Ectodermal cell (in vitro differentiated cells): ENCODE results near the gene SEPTIN11.
A peak's percentile ranks its signal among the peaks of the same experiment; 100 is the strongest.
"Not testable (repeated sequence)": the region's sequence is repeated elsewhere in the genome, so short reads cannot be mapped to it uniquely, and the experiment has no call there.

Experiments
- H3K27ac ChIP-seq: 2 replicates; pipeline ENCODE4 v1.7.0; 2013; ENCODE audit warnings: mild to moderate bottlenecking, low read depth, low read length; ENCODE audit not compliant: insufficient read depth, poor library complexity, severe bottlenecking
- H3K27me3 ChIP-seq: 2 replicates; pipeline ENCODE4 v1.7.0; 2013; ENCODE audit warnings: mild to moderate bottlenecking, low read length; ENCODE audit not compliant: insufficient read depth, control insufficient read depth, poor library complexity, severe bottlenecking
- H3K36me3 ChIP-seq: one replicate; pipeline ENCODE4 v1.7.0; 2013; ENCODE audit warnings: low read length; ENCODE audit not compliant: control insufficient read depth, insufficient read depth
- H3K4me1 ChIP-seq: one replicate; pipeline ENCODE4 v1.7.0; 2013; ENCODE audit warnings: low read length; ENCODE audit not compliant: control insufficient read depth, insufficient read depth
- H3K4me3 ChIP-seq: 2 replicates; pipeline ENCODE4 v1.7.0; 2013; ENCODE audit warnings: low read depth, low read length, control low read depth; ENCODE audit not compliant: insufficient read depth
- H3K9me3 ChIP-seq: 2 replicates; pipeline ENCODE4 v1.7.0; 2013; ENCODE audit warnings: mild to moderate bottlenecking, low read length, moderate library complexity; ENCODE audit not compliant: control insufficient read depth
- WGBS, 2 experiments: methylation state at CpG; one replicate each; pipeline ENCODE4 v1.1.7; 2013; ENCODE audit warnings: missing lambda C conversion rate in 2 of 2; 5-methylcytosine and 5-hydroxymethylcytosine counted together

SEPTIN11 gene

GRCh38 chr4:76963131-76963750, 13.7 kb downstream of the SEPTIN11 start:
- Histone ChIP-seq H3K27me3 (no peaks in the 10 kb centered on the region), H3K27ac (no peak overlapping the region), H3K4me1 (no peaks in the 10 kb centered on the region), H3K4me3 (no peak overlapping the region), H3K36me3 (no peaks in the 10 kb centered on the region), H3K9me3 (no peaks in the 10 kb centered on the region)
- 95 to 100% methylated on average over 4 of the region's 4 CpGs for WGBS, 2 experiments

GRCh38 chr4:76963927-76964326, 14.4 kb downstream of the SEPTIN11 start:
- not testable (repeated sequence) for H3K4me1 ChIP-seq, H3K27me3 ChIP-seq, H3K4me3 ChIP-seq, H3K36me3 ChIP-seq, H3K9me3 ChIP-seq, H3K27ac ChIP-seq
- 100% methylated on average over 1 of the region's 1 CpG for WGBS, 2 experiments

DNA sequence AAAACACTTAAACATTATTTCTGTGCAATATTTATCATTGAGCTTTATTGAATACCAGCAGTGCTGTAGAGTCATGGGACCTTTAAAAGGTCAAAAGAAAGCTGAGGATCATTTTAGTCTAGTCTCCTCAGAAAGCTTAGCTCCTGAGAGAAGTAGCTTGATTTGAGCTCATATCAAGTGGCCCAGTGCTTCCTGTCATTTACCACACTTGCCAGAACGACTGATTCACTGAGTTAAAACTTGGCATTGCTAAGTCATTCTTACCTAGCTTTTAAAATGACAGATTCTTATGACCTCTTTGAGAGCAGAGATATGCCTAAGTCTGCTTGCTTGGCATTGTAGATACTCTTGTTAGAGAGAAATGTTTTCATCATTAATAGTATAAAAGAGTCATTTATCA, 15.2 kb downstream of the SEPTIN11 start:
- Histone ChIP-seq H3K27me3 (no peaks in the 10 kb centered on the region), H3K4me3 (no peak overlapping the region), H3K9me3 (no peaks in the 10 kb centered on the region), H3K36me3 (no peaks in the 10 kb centered on the region), H3K4me1 (peaks cover 9% of the 10 kb centered on the region), H3K27ac (no peak overlapping the region)
- WGBS, 2 experiments: 97 to 100% methylated on average over 1 of the region's 1 CpG

- H3K27me3 ChIP-seq: no peaks in the 10 kb centered on the region
- H3K4me3 ChIP-seq: no peak overlapping the region
- no peaks in the 10 kb centered on the region for H3K9me3 ChIP-seq
- no peak overlapping the region for H3K27ac ChIP-seq
- no peaks in the 10 kb centered on the region for H3K36me3 ChIP-seq
- H3K4me1 ChIP-seq: peaks cover 18% of the 10 kb centered on the region
- WGBS, 2 experiments: 87 to 94% methylated on average over 2 of the region's 2 CpGs
Observed at GRCh38 chr4:76965866-76966579, 16.5 kb downstream of the SEPTIN11 start.

DNA sequence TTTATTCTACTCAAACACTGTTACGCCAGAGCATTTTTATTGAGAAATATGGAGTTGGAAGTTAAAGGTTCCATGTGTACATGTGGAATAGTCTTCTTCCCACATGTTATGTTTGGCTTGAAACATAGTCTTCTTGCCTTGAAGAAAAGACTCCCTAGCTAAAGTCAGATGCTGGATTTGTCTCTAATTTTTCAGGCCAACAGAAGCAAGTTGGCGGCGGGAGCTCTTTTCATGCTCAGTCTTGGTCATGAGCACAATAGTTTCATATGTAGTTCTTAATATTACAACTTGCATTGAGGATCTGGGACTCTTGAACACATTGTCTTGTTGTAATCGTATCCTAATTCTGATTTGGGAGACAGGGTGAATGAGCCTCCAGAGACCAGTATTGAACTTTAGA, 19.4 kb downstream of the SEPTIN11 start:
- H3K27ac ChIP-seq: no peak overlapping the region
- 91 to 96% methylated on average over 4 of the region's 4 CpGs for WGBS, 2 experiments
- H3K27me3 ChIP-seq: no peaks in the 10 kb centered on the region
- peaks cover 29% of the 10 kb centered on the region for H3K4me1 ChIP-seq
- no peaks in the 10 kb centered on the region for H3K9me3 ChIP-seq
- no peaks in the 10 kb centered on the region for H3K36me3 ChIP-seq
- no peak overlapping the region for H3K4me3 ChIP-seq

- no peak overlapping the region for H3K27ac ChIP-seq
- H3K27me3 ChIP-seq: no peaks in the 10 kb centered on the region
- no peaks in the 10 kb centered on the region for H3K36me3 ChIP-seq
- no peak overlapping the region for H3K4me3 ChIP-seq
- peaks cover 29% of the 10 kb centered on the region for H3K4me1 ChIP-seq
- H3K9me3 ChIP-seq: no peaks in the 10 kb centered on the region
- WGBS, 2 experiments: 86 to 89% methylated on average over 3 of the region's 3 CpGs
Observed at GRCh38 chr4:76969495-76969894, 19.9 kb downstream of the SEPTIN11 start.

DNA sequence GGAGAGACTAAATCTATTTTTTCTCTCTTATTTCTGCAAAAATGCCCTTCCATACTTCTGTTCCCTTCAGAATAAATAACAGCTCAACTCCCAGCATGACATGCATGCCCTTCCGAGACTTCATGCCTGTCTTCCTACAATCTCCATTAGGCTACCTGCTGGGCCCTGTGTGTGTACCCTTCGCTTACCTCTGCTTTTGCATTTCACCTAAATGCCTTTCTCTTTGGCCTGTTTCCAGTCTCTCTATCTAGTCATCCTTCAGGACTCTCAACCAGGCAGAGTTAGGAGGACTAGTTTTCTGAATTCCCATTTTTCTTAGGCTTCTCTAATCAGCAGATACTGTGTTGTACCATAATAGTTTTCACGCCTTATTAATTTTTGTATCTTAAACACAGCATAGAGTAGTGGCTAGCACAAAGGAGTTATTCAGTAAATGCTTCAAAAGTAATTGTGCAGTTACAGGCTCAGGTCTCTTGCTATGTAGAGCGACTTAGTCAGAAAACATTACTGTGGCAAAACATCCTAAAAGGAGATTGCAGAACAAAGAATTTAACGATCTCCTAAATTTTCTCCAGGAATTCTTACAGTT, 20.5 kb downstream of the SEPTIN11 start:
- 67 to 69% methylated on average over 5 of the region's 5 CpGs for WGBS, 2 experiments

GRCh38 chr4:76972306-76972705, 22.8 kb downstream of the SEPTIN11 start:
- Histone ChIP-seq H3K36me3 (no peaks in the 10 kb centered on the region), H3K27ac (no peak overlapping the region), H3K9me3 (no peaks in the 10 kb centered on the region), H3K4me1 (peaks cover 29% of the 10 kb centered on the region), H3K4me3 (no peak overlapping the region), H3K27me3 (no peaks in the 10 kb centered on the region)
- WGBS, 2 experiments: 60 to 91% methylated on average over 1 of the region's 1 CpG

More for the DNA sequence above, 20.5 kb downstream of the SEPTIN11 start:
- Histone ChIP-seq H3K27me3 (no peaks in the 10 kb centered on the region), H3K36me3 (no peaks in the 10 kb centered on the region), H3K27ac (peak overlapping the region; percentile 1), H3K4me3 (no peak overlapping the region), H3K4me1 (peaks cover 29% of the 10 kb centered on the region), H3K9me3 (no peaks in the 10 kb centered on the region)

GRCh38 chr4:76974150-76974549, 24.6 kb downstream of the SEPTIN11 start:
- no peaks in the 10 kb centered on the region for H3K36me3 ChIP-seq
- 91 to 96% methylated on average over 2 of the region's 2 CpGs for WGBS, 2 experiments
- no peak overlapping the region for H3K4me3 ChIP-seq
- peaks cover 26% of the 10 kb centered on the region for H3K4me1 ChIP-seq
- H3K27me3 ChIP-seq: no peaks in the 10 kb centered on the region
- H3K27ac ChIP-seq: no peak overlapping the region
- no peaks in the 10 kb centered on the region for H3K9me3 ChIP-seq

DNA sequence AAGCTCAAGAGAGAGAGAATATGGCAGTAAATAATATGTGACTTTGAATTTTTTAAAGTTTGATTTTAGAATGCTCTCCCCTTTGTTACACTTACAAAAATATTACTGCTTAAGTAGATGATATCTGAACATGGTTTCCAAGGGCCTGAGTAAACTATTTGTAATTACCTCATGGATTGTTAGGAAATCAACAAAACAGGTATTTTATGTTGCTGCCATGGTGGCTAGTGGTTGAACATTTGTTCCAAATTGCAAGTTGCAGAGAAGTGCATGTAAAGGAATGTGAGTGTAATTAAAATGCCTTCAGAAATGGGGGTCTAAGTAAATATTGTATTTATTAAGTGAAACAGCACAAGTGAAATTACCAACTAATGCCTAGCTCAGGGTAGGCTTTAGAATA, 27.6 kb downstream of the SEPTIN11 start:
- no peaks in the 10 kb centered on the region for H3K36me3 ChIP-seq
- H3K4me3 ChIP-seq: no peak overlapping the region
- H3K4me1 ChIP-seq: peaks cover 14% of the 10 kb centered on the region
- H3K27ac ChIP-seq: no peak overlapping the region
- H3K27me3 ChIP-seq: no peaks in the 10 kb centered on the region
- no peaks in the 10 kb centered on the region for H3K9me3 ChIP-seq
